Myocyte (in vitro differentiated cells): ENCODE measurements around the gene TMEM205. TPM values are rescaled to one million over a fixed set of nuclear protein-coding genes. Genes with fewer than 3 reads are reported as not detected.
"Not testable (repeated sequence)": the region's sequence is repeated elsewhere in the genome, so short reads cannot be mapped to it uniquely, and the experiment has no call there.

ENCODE experiments used
- DNase-seq: peaks from one replicate; pipeline ENCODE4 v3.0.0-alpha.2; 2012; ENCODE audit warnings: low read depth
- total RNA-seq: library from RNA; depleted of rRNA; stranded (reverse); fragments of >200 nt; gene quantifications from 2 replicates; pipeline ENCODE4 v1.2.3, GENCODE V29; 2014

TMEM205 gene
- total RNA-seq, 1 donor from 2014 or later: 256 TPM

GRCh38 chr19:11340099-11340467 lies 6.0 kb downstream of the TMEM205 start:
- not testable (repeated sequence) for DNase-seq

GRCh38 chr19:11339254-11340098 lies 6.6 kb downstream of the TMEM205 start, which contains the start of gene RAB3D:
TSS of gene RAB3D (minus strand) at chr19:11339657. CDS start at chr19:11337399, 2,258 bp downstream.
- DNase-seq: peak; percentile 78

GRCh38 chr19:11338569-11339253 lies 7.4 kb downstream of the TMEM205 start:
- no peak for DNase-seq

GRCh38 chr19:11338121-11338520 lies 7.9 kb downstream of the TMEM205 start:
- DNase-seq: no peak

GRCh38 chr19:11337080-11337479 lies 9.0 kb downstream of the TMEM205 start:
- DNase-seq: no peak

- DNase-seq: no peak
Observed at GRCh38 chr19:11335449-11336146, 10.5 kb downstream of the TMEM205 start.

GRCh38 chr19:11333838-11334237 lies 12.2 kb downstream of the TMEM205 start:
- not testable (repeated sequence) for DNase-seq

- DNase-seq: no peak
Observed at GRCh38 chr19:11332822-11333221, 13.2 kb downstream of the TMEM205 start.

GRCh38 chr19:11331502-11331901 lies 14.6 kb downstream of the TMEM205 start:
- DNase-seq: no peak

GRCh38 chr19:11330127-11330526 lies 15.9 kb downstream of the TMEM205 start:
- no peak for DNase-seq

GRCh38 chr19:11325544-11325943 lies 20.5 kb downstream of the TMEM205 start:
- no peak for DNase-seq

- no peak for DNase-seq
Observed at GRCh38 chr19:11324748-11325389, 21.2 kb downstream of the TMEM205 start.

- DNase-seq: peak; percentile 71
Observed at GRCh38 chr19:11324079-11324661, 21.9 kb downstream of the TMEM205 start.

GRCh38 chr19:11323601-11324078 lies 22.4 kb downstream of the TMEM205 start:
- DNase-seq: no peak

- DNase-seq: no peak
Observed at GRCh38 chr19:11322269-11323024, 23.6 kb downstream of the TMEM205 start.

GRCh38 chr19:11321191-11322126 lies 24.6 kb downstream of the TMEM205 start:
- no peak for DNase-seq

- not testable (repeated sequence) for DNase-seq
Observed at GRCh38 chr19:11320278-11320995, 25.6 kb downstream of the TMEM205 start.

- DNase-seq: no peak
Observed at GRCh38 chr19:11306337-11306736, 39.7 kb downstream of the TMEM205 start.
